Sigmoid colon (tissue), 4 donors: ENCODE results near the gene DICER1.

ENCODE experiments used
- CTCF ChIP-seq, 4 experiments: fragments of 450-650 bp in 3 of 4; fragments of 200-600 bp in 1 of 4; IDR thresholded peaks; one replicate each; pipeline ENCODE4 v1.5.1; 2016 to 2019; ENCODE audit warnings: antibody characterized with exemption in 4 of 4, mild to moderate bottlenecking in 3 of 4, moderate library complexity in 2 of 4
- EP300 ChIP-seq, 4 donors: sonication (generic); formaldehyde crosslinking; IDR thresholded peaks; one replicate each; pipeline ENCODE4 v1.6.1; 2017; ENCODE audit warnings: antibody characterized with exemption in 4 of 4
- POLR2A ChIP-seq, 2 donors: fragments of 450-650 bp; IDR thresholded peaks; one replicate each; pipeline ENCODE4 v1.6.1; 2016; ENCODE audit warnings: antibody characterized with exemption in 2 of 2, mild to moderate bottlenecking in 2 of 2, moderate library complexity in 2 of 2
- POLR2AphosphoS5 ChIP-seq, 4 donors: sonication (generic); formaldehyde crosslinking; IDR thresholded peaks; one replicate each; pipeline ENCODE4 v1.6.1; 2017; ENCODE audit warnings: antibody characterized with exemption in 4 of 4

GRCh38 chr14:95075789-95076188 lies 81.5 kb downstream of the DICER1 start:
- TF ChIP-seq CTCF (IDR thresholded peaks at IDR 0.05) (no peak), EP300 (IDR thresholded peaks at IDR 0.05) (no peak), POLR2AphosphoS5 (IDR thresholded peaks at IDR 0.05) (no peak), POLR2A (IDR thresholded peaks at IDR 0.05) (no peak)
